Suprapubic skin (tissue), 3 donors: ENCODE measurements around the gene AKR7A2.

Experiments
- CTCF ChIP-seq, 2 donors: fragments of 200-600 bp in 1 of 2; fragments of 450-650 bp in 1 of 2; sonication (generic) in 1 of 2; IDR thresholded peaks; one replicate each; pipeline ENCODE4 v1.5.1; 2016 to 2019; ENCODE audit warnings: antibody characterized with exemption in 2 of 2, mild to moderate bottlenecking in 1 of 2, moderate library complexity in 1 of 2
- POLR2A ChIP-seq, 2 donors: fragments of 450-650 bp; IDR thresholded peaks; one replicate each; pipeline ENCODE4 v1.6.1; 2017; ENCODE audit warnings: antibody characterized with exemption in 2 of 2, mild to moderate bottlenecking in 2 of 2, moderate library complexity in 2 of 2

DNA sequence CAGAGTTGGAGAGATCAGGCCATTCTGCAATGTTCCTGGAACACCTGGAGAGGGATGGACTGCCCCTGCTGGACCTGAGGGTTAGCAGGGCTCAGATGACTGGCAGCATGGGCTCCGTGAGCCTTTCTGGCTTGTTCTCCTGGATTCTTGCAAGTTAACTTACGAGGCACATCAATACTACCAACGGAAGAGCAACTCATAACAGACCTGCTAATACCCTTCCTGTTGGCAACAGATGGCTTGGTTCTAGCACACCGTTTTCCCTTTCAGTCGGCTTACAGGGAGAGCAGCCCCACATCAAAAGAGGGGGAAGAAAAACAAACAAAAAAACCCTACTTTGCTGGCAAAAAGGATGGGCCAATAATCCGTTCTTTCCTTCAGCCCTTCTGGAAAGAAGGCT is 48.1 kb upstream of the AKR7A2 start:
- no peak for TF ChIP-seq CTCF (IDR thresholded peaks at IDR 0.05)
- no peak for TF ChIP-seq POLR2A (IDR thresholded peaks at IDR 0.05)
